Renal cortical epithelial cell (primary cell): Measurements from ENCODE around the gene ZNF586. TPM values are rescaled to one million over a fixed set of nuclear protein-coding genes. Genes with fewer than 3 reads are reported as not detected.
"Not testable (repeated sequence)": the region's sequence is repeated elsewhere in the genome, so short reads cannot be mapped to it uniquely, and the experiment has no call there.

Experiments used
- DNase-seq: peaks from one replicate; pipeline ENCODE4 v3.0.0-alpha.2; 2011; ENCODE audit warnings: low read depth
- total RNA-seq: library from RNA; depleted of rRNA; stranded (reverse); fragments of >200 nt; gene quantifications from 2 replicates; pipeline ENCODE4 v1.2.3, GENCODE V29; 2014

The ZNF586 gene
- total RNA-seq, 1 donor from 2014 or later, result 16.2 TPM

GRCh38 chr19:57796580-57796979 lies 27.1 kb downstream of the ZNF586 start:
- DNase-seq, result not testable (repeated sequence)

- no peak for DNase-seq
These were observed 31.2 kb downstream of the ZNF586 start for GRCh38 chr19:57800696-57801095.

- no peak for DNase-seq
These were observed 32.8 kb downstream of the ZNF586 start for GRCh38 chr19:57802269-57802668.

GRCh38 chr19:57803265-57803593 lies 33.8 kb downstream of the ZNF586 start:
- DNase-seq, result no peak

GRCh38 chr19:57803594-57804325 lies 34.3 kb downstream of the ZNF586 start:
- DNase-seq, result peak; percentile 87

GRCh38 chr19:57807541-57807940 lies 38.1 kb downstream of the ZNF586 start:
- DNase-seq, result no peak

GRCh38 chr19:57810410-57811295 lies 41.2 kb downstream of the ZNF586 start:
- DNase-seq, result not testable (repeated sequence)

GRCh38 chr19:57812226-57812625 lies 42.8 kb downstream of the ZNF586 start:
- DNase-seq, result no peak

- not testable (repeated sequence) for DNase-seq
These were observed 43.7 kb downstream of the ZNF586 start for GRCh38 chr19:57812975-57813820.

GRCh38 chr19:57813919-57814504 lies 44.5 kb downstream of the ZNF586 start:
- peak; percentile 37 for DNase-seq

GRCh38 chr19:57814505-57815246 lies 45.2 kb downstream of the ZNF586 start, which contains the start of gene ZNF552:
ZNF552 (minus strand) TSS chr19:57814913; CDS start chr19:57814743, 170 bp downstream.
- DNase-seq, result peak; percentile 92

GRCh38 chr19:57815247-57816075 lies 46.0 kb downstream of the ZNF586 start:
- no peak for DNase-seq

- no peak for DNase-seq
These were observed 47.2 kb downstream of the ZNF586 start for GRCh38 chr19:57816652-57817051.

GRCh38 chr19:57817976-57818375 lies 48.5 kb downstream of the ZNF586 start:
- DNase-seq, result no peak

GRCh38 chr19:57818378-57818777 lies 48.9 kb downstream of the ZNF586 start:
- no peak for DNase-seq

GRCh38 chr19:57819475-57820148 lies 50.1 kb downstream of the ZNF586 start:
- peak; percentile 95 for DNase-seq

- no peak for DNase-seq
These were observed 51.1 kb downstream of the ZNF586 start for GRCh38 chr19:57820599-57820998.

- not testable (repeated sequence) for DNase-seq
These were observed 51.6 kb downstream of the ZNF586 start for GRCh38 chr19:57821095-57821494.

- not testable (repeated sequence) for DNase-seq
These were observed 52.0 kb downstream of the ZNF586 start for GRCh38 chr19:57821501-57821900.
